HS-27A (cell line): ENCODE results near the gene SLC13A3.

ENCODE experiments used
- DNase-seq: peaks from one replicate; pipeline ENCODE4 v3.0.0-alpha.2; 2012; ENCODE audit warnings: low read depth, missing footprints

Gene SLC13A3

GRCh38 chr20:46553926-46554325, 97.3 kb downstream of the SLC13A3 start:
- no peak for DNase-seq

- no peak for DNase-seq
These were observed 98.5 kb downstream of the SLC13A3 start for GRCh38 chr20:46552460-46553420.

GRCh38 chr20:46551522-46552381, 99.5 kb downstream of the SLC13A3 start:
- no peak for DNase-seq

- DNase-seq: no peak
These were observed 100.8 kb downstream of the SLC13A3 start, which contains the start of gene OCSTAMP for GRCh38 chr20:46550461-46550860. OCSTAMP (minus strand) TSS chr20:46550654; CDS start chr20:46550560, 94 bp downstream.

GRCh38 chr20:46549188-46549972, 101.9 kb downstream of the SLC13A3 start:
- no peak for DNase-seq

GRCh38 chr20:46548688-46549087, 102.6 kb downstream of the SLC13A3 start:
- no peak for DNase-seq

- DNase-seq: no peak
These were observed 103.3 kb downstream of the SLC13A3 start for GRCh38 chr20:46547995-46548394.

GRCh38 chr20:46546936-46547335, 104.3 kb downstream of the SLC13A3 start:
- DNase-seq: no peak

- DNase-seq: no peak
These were observed 105.0 kb downstream of the SLC13A3 start for GRCh38 chr20:46546298-46546697.

GRCh38 chr20:46545827-46546138, 105.5 kb downstream of the SLC13A3 start:
- DNase-seq: no peak

GRCh38 chr20:46545077-46545826, 106.0 kb downstream of the SLC13A3 start:
- DNase-seq: no peak

GRCh38 chr20:46544576-46544975, 106.7 kb downstream of the SLC13A3 start:
- DNase-seq: no peak

- DNase-seq: no peak
These were observed 107.3 kb downstream of the SLC13A3 start for GRCh38 chr20:46543959-46544358.

GRCh38 chr20:46543033-46543432, 108.2 kb downstream of the SLC13A3 start:
- DNase-seq: no peak

GRCh38 chr20:46541229-46541935, 109.9 kb downstream of the SLC13A3 start:
- DNase-seq: no peak

- no peak for DNase-seq
These were observed 112.1 kb downstream of the SLC13A3 start for GRCh38 chr20:46539113-46539512.

GRCh38 chr20:46530640-46531039, 120.6 kb downstream of the SLC13A3 start:
- no peak for DNase-seq

- DNase-seq: no peak
These were observed 127.4 kb downstream of the SLC13A3 start for GRCh38 chr20:46523696-46524328.

- DNase-seq: no peak
These were observed 128.2 kb downstream of the SLC13A3 start for GRCh38 chr20:46523108-46523507.

GRCh38 chr20:46520976-46521579, 130.2 kb downstream of the SLC13A3 start:
- DNase-seq: peak; percentile 7
